Tibial nerve (tissue), 4 donors: ENCODE measurements around the gene PDZD2.
A peak's percentile ranks its signal among the peaks of the same experiment; 100 is the strongest.

Source experiments
- CTCF ChIP-seq, 5 experiments: fragments of 200-600 bp in 3 of 5; fragments of 450-650 bp in 2 of 5; sonication (generic) in 3 of 5; IDR thresholded peaks; one replicate each; pipeline ENCODE4 v1.5.1; 2016 to 2019; ENCODE audit warnings: antibody characterized with exemption in 5 of 5, mild to moderate bottlenecking in 3 of 5, moderate library complexity in 2 of 5
- EP300 ChIP-seq, 2 donors: sonication (generic); formaldehyde crosslinking; IDR thresholded peaks; one replicate each; pipeline ENCODE4 v1.6.1; 2017; ENCODE audit warnings: antibody characterized with exemption in 2 of 2, mild to moderate bottlenecking in 1 of 2
- POLR2A ChIP-seq, 2 donors: fragments of 450-650 bp; IDR thresholded peaks; one replicate each; pipeline ENCODE4 v1.6.1; 2017; ENCODE audit warnings: antibody characterized with exemption in 2 of 2, mild to moderate bottlenecking in 2 of 2, moderate library complexity in 2 of 2

- TF ChIP-seq CTCF (IDR thresholded peaks at IDR 0.05) (no peak), POLR2A (IDR thresholded peaks at IDR 0.05) (no peak), EP300 (IDR thresholded peaks at IDR 0.05) (peak in 1 of 2 donors; percentile 23)
These were observed 344.9 kb downstream of the PDZD2 start for GRCh38 chr5:31983851-31984250.
